GM21528 (cell line): ENCODE results near the gene SPHK1.

Experiments
- ATAC-seq: cut with Tn5 transposase; IDR thresholded peaks from one replicate; pipeline ENCODE4 v1.9.1; 2021; ENCODE audit warnings: mild to moderate bottlenecking, moderate library complexity; ENCODE audit not compliant: unreplicated experiment, low FRiP score

Gene SPHK1

GRCh38 chr17:76405967-76406647 lies 21.7 kb downstream of the SPHK1 start:
- ATAC-seq: no peak

- ATAC-seq: no peak
Observed at GRCh38 chr17:76407509-76407908, 23.1 kb downstream of the SPHK1 start.

GRCh38 chr17:76408037-76408849 lies 23.8 kb downstream of the SPHK1 start:
- no peak for ATAC-seq

GRCh38 chr17:76410328-76410965 lies 26.0 kb downstream of the SPHK1 start:
- no peak for ATAC-seq

- no peak for ATAC-seq
Observed at GRCh38 chr17:76411247-76411646, 26.8 kb downstream of the SPHK1 start.

- no peak for ATAC-seq
Observed at GRCh38 chr17:76414334-76415295, 30.2 kb downstream of the SPHK1 start.

- ATAC-seq: no peak
Observed at GRCh38 chr17:76415786-76416185, 31.4 kb downstream of the SPHK1 start.

- no peak for ATAC-seq
Observed at GRCh38 chr17:76416457-76416856, 32.0 kb downstream of the SPHK1 start.

- no peak for ATAC-seq
Observed at GRCh38 chr17:76416899-76417298, 32.5 kb downstream of the SPHK1 start.

- no peak for ATAC-seq
Observed at GRCh38 chr17:76417499-76418143, 33.2 kb downstream of the SPHK1 start.

GRCh38 chr17:76419576-76420260 lies 35.3 kb downstream of the SPHK1 start:
- ATAC-seq: no peak

- ATAC-seq: no peak
Observed at GRCh38 chr17:76420356-76421043, 36.1 kb downstream of the SPHK1 start.

- ATAC-seq: no peak
Observed at GRCh38 chr17:76421044-76421407, 36.6 kb downstream of the SPHK1 start.

- no peak for ATAC-seq
Observed at GRCh38 chr17:76422406-76422805, 38.0 kb downstream of the SPHK1 start.

- no peak for ATAC-seq
Observed at GRCh38 chr17:76422860-76423259, 38.5 kb downstream of the SPHK1 start.

GRCh38 chr17:76426853-76427252 lies 42.4 kb downstream of the SPHK1 start:
- no peak for ATAC-seq

- ATAC-seq: no peak
Observed at GRCh38 chr17:76427501-76428231, 43.3 kb downstream of the SPHK1 start.

- no peak for ATAC-seq
Observed at GRCh38 chr17:76428511-76428910, 44.1 kb downstream of the SPHK1 start.
